Measurements from ENCODE around the gene GLRA3. TPM values are rescaled to one million over a fixed set of nuclear protein-coding genes. Genes with fewer than 3 reads are reported as not detected.

GLRA3 gene
- total and polyA plus RNA-seq, 8 donors = 0.03 to 0.11 (median 0.04) TPM; not detected in 3

DNA sequence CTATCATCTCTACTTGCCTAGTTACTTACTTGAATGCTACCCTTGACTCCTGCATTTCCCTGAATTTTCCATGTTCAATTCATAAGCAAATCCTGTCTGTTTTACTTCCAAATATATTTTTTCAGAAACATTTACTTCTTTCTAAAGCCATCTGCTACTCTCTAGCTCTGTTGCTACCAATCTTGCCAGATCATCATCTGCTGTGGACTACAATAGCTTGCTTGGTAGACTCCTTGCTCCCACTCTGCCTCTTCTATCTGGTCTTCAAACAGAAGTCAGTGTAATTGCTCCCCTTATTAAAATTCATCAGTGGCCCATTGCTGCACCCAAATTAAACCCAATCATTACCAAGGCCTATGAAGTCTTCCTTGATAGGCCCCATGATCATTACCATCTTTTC, 155.2 kb downstream of the GLRA3 start:
- no peaks in the 10 kb centered on the region for H3K9me3 ChIP-seq
- H3K36me3 ChIP-seq = no peaks in the 10 kb centered on the region
- H3K4me3 ChIP-seq = no peak overlapping the region
- TF ChIP-seq, protein P1, sequence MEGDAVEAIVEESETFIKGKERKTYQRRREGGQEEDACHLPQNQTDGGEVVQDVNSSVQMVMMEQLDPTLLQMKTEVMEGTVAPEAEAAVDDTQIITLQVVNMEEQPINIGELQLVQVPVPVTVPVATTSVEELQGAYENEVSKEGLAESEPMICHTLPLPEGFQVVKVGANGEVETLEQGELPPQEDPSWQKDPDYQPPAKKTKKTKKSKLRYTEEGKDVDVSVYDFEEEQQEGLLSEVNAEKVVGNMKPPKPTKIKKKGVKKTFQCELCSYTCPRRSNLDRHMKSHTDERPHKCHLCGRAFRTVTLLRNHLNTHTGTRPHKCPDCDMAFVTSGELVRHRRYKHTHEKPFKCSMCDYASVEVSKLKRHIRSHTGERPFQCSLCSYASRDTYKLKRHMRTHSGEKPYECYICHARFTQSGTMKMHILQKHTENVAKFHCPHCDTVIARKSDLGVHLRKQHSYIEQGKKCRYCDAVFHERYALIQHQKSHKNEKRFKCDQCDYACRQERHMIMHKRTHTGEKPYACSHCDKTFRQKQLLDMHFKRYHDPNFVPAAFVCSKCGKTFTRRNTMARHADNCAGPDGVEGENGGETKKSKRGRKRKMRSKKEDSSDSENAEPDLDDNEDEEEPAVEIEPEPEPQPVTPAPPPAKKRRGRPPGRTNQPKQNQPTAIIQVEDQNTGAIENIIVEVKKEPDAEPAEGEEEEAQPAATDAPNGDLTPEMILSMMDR (IDR thresholded peaks at IDR 0.05) = no peak
- DNase-seq = no peak
- intact Hi-C loops (cut with DNase I) = no loop called here
- H3K27me3 ChIP-seq = no peaks in the 10 kb centered on the region
- H3K27ac ChIP-seq = no peak overlapping the region
- no peaks in the 10 kb centered on the region for H3K4me1 ChIP-seq
- ATAC-seq = no peak

DNA sequence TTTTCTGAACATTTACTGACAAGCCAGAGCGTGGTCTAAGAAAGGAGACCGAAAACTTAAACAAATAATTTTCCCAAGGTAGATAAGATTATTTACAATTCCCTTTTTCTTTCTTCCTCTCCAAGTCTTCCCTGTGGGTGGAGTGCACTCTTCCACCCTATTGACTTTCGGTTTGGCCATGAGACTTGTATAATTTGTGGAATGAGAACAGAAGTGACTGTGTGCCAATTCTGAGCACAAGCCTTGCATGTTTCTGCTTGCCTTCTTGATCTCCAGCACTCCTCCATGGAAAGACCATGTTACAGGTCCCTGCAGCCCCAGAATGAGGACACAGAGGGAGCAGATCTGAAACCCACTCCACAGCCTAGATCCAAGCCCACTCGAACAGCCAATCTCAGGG, 156.8 kb downstream of the GLRA3 start:
- intact Hi-C loops (cut with DNase I) = no loop called here
- H3K9me3 ChIP-seq = no peaks in the 10 kb centered on the region
- no peaks in the 10 kb centered on the region for H3K36me3 ChIP-seq
- no peaks in the 10 kb centered on the region for H3K4me1 ChIP-seq
- ATAC-seq = no peak
- H3K4me3 ChIP-seq = no peak overlapping the region
- DNase-seq = peak in 1 of 4 donors; percentile 1
- no peak overlapping the region for H3K27ac ChIP-seq
- TF ChIP-seq, protein P1 (IDR thresholded peaks at IDR 0.05) = no peak
- no peaks in the 10 kb centered on the region for H3K27me3 ChIP-seq

DNA sequence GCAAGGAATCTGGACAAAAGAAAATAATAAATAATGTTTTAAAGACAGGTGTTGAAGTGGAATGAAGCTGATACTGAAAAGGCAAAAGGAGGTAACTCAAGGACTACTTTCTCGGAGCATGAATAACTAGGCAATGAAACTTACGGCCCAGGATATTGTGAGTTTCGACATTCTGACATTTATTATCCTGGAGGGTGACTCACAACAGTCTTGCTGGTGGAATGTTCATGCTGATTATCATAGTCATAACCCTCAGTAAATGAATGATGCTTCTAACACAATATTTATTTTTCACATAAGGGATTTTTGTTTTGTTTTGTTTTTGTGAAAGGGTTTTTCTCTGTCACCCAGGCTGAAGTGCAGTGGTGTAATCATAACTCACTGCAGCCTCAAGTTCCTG, 159.8 kb downstream of the GLRA3 start:
- intact Hi-C loops (cut with DNase I) = no loop called here
- TF ChIP-seq, protein P1 (IDR thresholded peaks at IDR 0.05) = no peak
- DNase-seq (no peak), ATAC-seq (no peak)
- Histone ChIP-seq H3K4me1 (no peaks in the 10 kb centered on the region), H3K27me3 (no peaks in the 10 kb centered on the region), H3K27ac (no peak overlapping the region), H3K9me3 (no peaks in the 10 kb centered on the region), H3K36me3 (no peaks in the 10 kb centered on the region), H3K4me3 (no peak overlapping the region)

DNA sequence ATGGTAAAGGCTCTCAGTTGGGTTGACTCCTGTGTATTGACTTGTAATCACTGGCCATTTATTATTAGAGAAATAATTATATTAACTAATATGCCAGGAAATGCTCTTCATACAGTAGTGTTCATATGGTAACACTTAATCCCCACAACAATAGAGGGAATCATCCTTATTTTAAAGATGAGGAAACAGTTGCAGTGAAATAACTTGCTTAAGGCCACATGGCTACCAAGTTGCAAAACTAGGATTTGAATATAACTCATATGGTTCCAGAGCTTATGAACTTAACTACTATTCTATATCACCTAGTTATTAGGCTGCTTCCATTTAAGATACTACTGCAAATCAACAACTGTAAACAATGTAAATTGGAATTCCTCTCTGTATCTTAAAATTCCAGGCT, 163.2 kb downstream of the GLRA3 start:
- H3K36me3 ChIP-seq = no peaks in the 10 kb centered on the region
- H3K9me3 ChIP-seq = no peaks in the 10 kb centered on the region
- TF ChIP-seq, protein P1 (IDR thresholded peaks at IDR 0.05) = no peak
- H3K4me3 ChIP-seq = no peak overlapping the region
- no peaks in the 10 kb centered on the region for H3K4me1 ChIP-seq
- H3K27ac ChIP-seq = no peak overlapping the region
- ATAC-seq (no peak), DNase-seq (no peak)
- intact Hi-C loops (cut with DNase I) = no loop called here
- no peaks in the 10 kb centered on the region for H3K27me3 ChIP-seq

DNA sequence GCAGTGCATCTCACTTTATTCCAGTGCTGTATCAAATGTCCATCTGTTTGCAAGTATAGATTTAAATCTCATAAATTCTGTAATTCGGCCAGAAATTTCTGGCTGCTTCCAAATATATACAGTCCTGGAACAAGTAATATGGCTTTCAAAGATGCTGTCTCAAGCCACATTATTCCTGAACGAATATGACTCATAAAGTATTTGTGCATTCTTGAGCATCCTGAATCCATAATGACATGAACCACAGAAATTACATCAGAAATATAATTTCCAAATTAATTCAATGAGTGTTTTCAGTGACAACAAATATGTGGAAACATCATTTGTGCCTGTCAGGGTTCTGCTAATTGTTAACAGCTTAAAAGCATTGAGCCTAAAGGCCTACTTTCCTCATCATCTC, 165.8 kb downstream of the GLRA3 start:
- TF ChIP-seq, protein P1 (IDR thresholded peaks at IDR 0.05) = no peak
- DNase-seq = no peak
- ATAC-seq = no peak
- no peak overlapping the region for H3K4me3 ChIP-seq
- H3K27me3 ChIP-seq = no peaks in the 10 kb centered on the region
- no peaks in the 10 kb centered on the region for H3K4me1 ChIP-seq
- intact Hi-C loops (cut with DNase I) = no loop called here
- H3K36me3 ChIP-seq = no peaks in the 10 kb centered on the region
- no peaks in the 10 kb centered on the region for H3K9me3 ChIP-seq
- no peak overlapping the region for H3K27ac ChIP-seq
